Hepatocyte (in vitro differentiated cells): ENCODE results near the gene ABHD15.

Source experiments
- CTCF ChIP-seq: fragments of 200-600 bp; sonication (generic); IDR thresholded peaks from 2 replicates; pipeline ENCODE4 v1.5.1; 2016; ENCODE audit warnings: antibody characterized with exemption, mild to moderate bottlenecking; ENCODE audit not compliant: poor library complexity
- EZH2 ChIP-seq: fragments of 200-600 bp; sonication (generic); IDR thresholded peaks from 2 replicates; pipeline ENCODE4 v1.6.1; 2016; ENCODE audit warnings: antibody characterized with exemption, mild to moderate bottlenecking, borderline replicate concordance

DNA sequence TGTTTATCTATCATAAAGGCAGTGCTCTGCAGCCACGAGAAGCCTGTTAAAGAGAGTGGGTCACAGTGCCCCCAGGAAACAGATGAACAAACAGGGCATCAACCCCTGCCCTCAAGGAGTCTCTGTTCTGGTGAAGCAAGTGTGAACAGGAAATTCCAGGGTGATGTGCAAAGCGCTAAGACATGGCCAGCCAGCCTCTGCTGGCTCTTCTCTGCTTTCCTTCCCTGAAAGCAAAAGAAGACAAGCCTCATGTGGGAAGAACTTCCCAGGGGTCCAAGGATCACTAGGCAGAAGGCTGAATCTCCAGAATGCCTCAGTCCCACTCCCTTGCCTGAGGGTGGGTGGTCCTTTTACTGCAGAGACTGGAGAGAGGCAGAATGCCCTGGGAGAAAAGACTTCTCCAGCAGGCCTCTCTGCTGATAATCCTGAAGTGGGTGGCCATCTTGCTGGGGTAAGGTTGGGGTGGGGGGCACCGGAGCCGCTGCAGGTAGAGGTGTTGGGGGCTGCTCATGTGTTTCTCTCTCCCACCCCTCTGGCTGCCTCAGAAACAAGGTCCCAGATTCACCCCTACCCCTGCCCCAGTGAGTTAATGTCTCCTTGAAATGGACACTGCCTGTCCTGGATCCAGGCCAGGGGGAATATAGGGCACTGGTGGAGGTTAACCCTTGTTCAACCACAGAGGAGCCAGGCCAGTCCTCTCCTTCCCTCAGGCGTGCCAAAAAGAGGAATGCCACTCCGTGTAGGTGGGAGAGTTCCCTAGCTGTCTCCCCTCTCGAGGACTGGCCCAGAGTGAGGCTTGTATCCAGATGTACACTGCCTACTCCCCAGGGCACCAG lies 28.5 kb upstream of the ABHD15 start:
- TF ChIP-seq CTCF (no peak), EZH2 (no peak)
